GM23338 (cell line): ENCODE data around the gene DPYD. TPM values are rescaled to one million over a fixed set of nuclear protein-coding genes. Genes with fewer than 3 reads are reported as not detected.

Experiments used
- ATAC-seq: fragments of 200-7000 bp; cut with Tn5 transposase; 3 replicates; pipeline ENCODE4 v1.9.1; 2020
- DNase-seq: peaks from one replicate; pipeline ENCODE4 v3.0.0-alpha.2; 2015; ENCODE audit warnings: low spot score
- H2AFZ ChIP-seq: fragments of 200-600 bp; sonication (generic); 2 replicates; pipeline ENCODE4 v1.8.0; 2016; ENCODE audit warnings: antibody characterized with exemption, mild to moderate bottlenecking, moderate library complexity
- H3F3A ChIP-seq: fragments of 200-600 bp; sonication (generic); replicated peaks from 2 replicates; pipeline ENCODE4 v1.8.0; 2017; ENCODE audit warnings: antibody characterized with exemption, mixed run types, low read depth
- H3K27ac ChIP-seq: fragments of 200-600 bp; sonication (generic); 2 replicates; pipeline ENCODE4 v1.6.1; 2016; ENCODE audit warnings: low read depth
- H3K27me3 ChIP-seq: fragments of 200-600 bp; sonication (generic); 2 replicates; pipeline ENCODE4 v1.8.0; 2016; ENCODE audit warnings: mild to moderate bottlenecking, mixed run types, moderate library complexity; ENCODE audit not compliant: insufficient read depth
- H3K36me3 ChIP-seq: fragments of 200-600 bp; sonication (generic); 2 replicates; pipeline ENCODE4 v1.8.0; 2016; ENCODE audit warnings: mild to moderate bottlenecking; ENCODE audit not compliant: insufficient read depth
- H3K4me1 ChIP-seq: fragments of 200-600 bp; sonication (generic); 2 replicates; pipeline ENCODE4 v1.8.0; 2016; ENCODE audit warnings: mild to moderate bottlenecking, moderate library complexity; ENCODE audit not compliant: insufficient read depth
- H3K4me2 ChIP-seq: fragments of 200-600 bp; sonication (generic); 2 replicates; pipeline ENCODE4 v1.7.1; 2017; ENCODE audit warnings: mixed run types
- H3K4me3 ChIP-seq: fragments of 200-600 bp; sonication (generic); 2 replicates; pipeline ENCODE4 v1.6.1; 2016; ENCODE audit warnings: mixed run types
- H3K79me2 ChIP-seq: fragments of 200-600 bp; sonication (generic); replicated peaks from 2 replicates; pipeline ENCODE4 v1.8.0; 2017; ENCODE audit warnings: mild to moderate bottlenecking; ENCODE audit not compliant: insufficient read depth
- H3K9me2 ChIP-seq: fragments of 200-600 bp; sonication (generic); 2 replicates; pipeline ENCODE4 v1.8.0; 2017; ENCODE audit not compliant: insufficient read depth
- H4K20me1 ChIP-seq: fragments of 200-600 bp; sonication (generic); replicated peaks from 2 replicates; pipeline ENCODE4 v1.8.0; 2017; ENCODE audit warnings: mild to moderate bottlenecking; ENCODE audit not compliant: insufficient read depth
- H3K27ac Mint-ChIP-seq: 2 replicates; pipeline ENCODE4 v1.8.0; 2020; ENCODE audit warnings: inconsistent platforms, mild to moderate bottlenecking, moderate library complexity, mixed read lengths
- H3K27me3 Mint-ChIP-seq: 3 replicates; pipeline ENCODE4 v1.8.0; 2022; ENCODE audit warnings: low read depth, mild to moderate bottlenecking, moderate library complexity, mixed read lengths, inconsistent platforms; ENCODE audit not compliant: insufficient read depth, poor library complexity
- H3K36me3 Mint-ChIP-seq: 3 replicates; pipeline ENCODE4 v1.8.0; 2021; ENCODE audit warnings: low read depth, mild to moderate bottlenecking, inconsistent platforms, moderate library complexity, mixed read lengths
- H3K4me1 Mint-ChIP-seq: 3 replicates; pipeline ENCODE4 v1.8.0; 2020; ENCODE audit warnings: mild to moderate bottlenecking, inconsistent platforms, mixed read lengths
- H3K4me3 Mint-ChIP-seq: 3 replicates; pipeline ENCODE4 v1.8.0; 2021; ENCODE audit warnings: moderate library complexity, mild to moderate bottlenecking, inconsistent platforms, mixed read lengths
- H3K9me3 Mint-ChIP-seq: 3 replicates; pipeline ENCODE4 v1.8.0; 2020; ENCODE audit warnings: moderate library complexity, mild to moderate bottlenecking, inconsistent platforms, mixed read lengths
- CREB1 ChIP-seq: fragments of 250-450 bp; sonication (Bioruptor Pico); IDR thresholded peaks from 2 replicates; pipeline ENCODE4 v1.5.0; 2020; ENCODE audit warnings: low read depth, mild to moderate bottlenecking, moderate library complexity
- EZH2phosphoT487 ChIP-seq: fragments of 200-600 bp; sonication (generic); IDR thresholded peaks from one replicate; pipeline ENCODE4 v1.8.1; 2018; ENCODE audit warnings: antibody characterized with exemption; ENCODE audit not compliant: unreplicated experiment
- JUNB ChIP-seq: IDR thresholded peaks from one replicate; pipeline ENCODE4 v1.6.1; 2016; ENCODE audit warnings: antibody characterized with exemption; ENCODE audit not compliant: unreplicated experiment
- NANOG ChIP-seq: IDR thresholded peaks from 2 replicates; pipeline ENCODE4 v1.6.1; 2016; ENCODE audit warnings: antibody characterized with exemption, borderline replicate concordance
- POLR2AphosphoS5 ChIP-seq: IDR thresholded peaks from 2 replicates; pipeline ENCODE4 v1.6.1; 2016; ENCODE audit warnings: antibody characterized with exemption, low read depth
- polyA plus RNA-seq: library from polyadenylated mRNA; unstranded; fragments of >200 nt; fragmentation: Nextera tagmentation; extraction: Ambion mirVana; gene quantifications from 2 replicates; pipeline ENCODE4 v1.2.1, GENCODE V29; 2016
- total RNA-seq: library from RNA; depleted of rRNA; stranded (reverse); fragments of >200 nt; shearing (Covaris generic); gene quantifications from 2 replicates; pipeline ENCODE4 v1.2.3, GENCODE V29; 2014
- TF ChIP-seq, protein P1 (sequence below), 2 experiments: fragments of 200-600 bp in 1 of 2; sonication (generic) in 1 of 2; conservative IDR thresholded peaks; 2 replicates each; pipeline versions ENCODE4 v1.5.1 to v1.6.1; 2016 to 2017; ENCODE audit warnings: antibody characterized with exemption in 2 of 2, low read depth in 2 of 2, mild to moderate bottlenecking in 2 of 2, moderate library complexity in 1 of 2
- TF ChIP-seq, protein P2 (sequence below): fragments of 250-450 bp; sonication (Bioruptor Pico); IDR thresholded peaks from 2 replicates; pipeline ENCODE4 v1.5.0; 2020; ENCODE audit warnings: mild to moderate bottlenecking, moderate library complexity
- TF ChIP-seq, protein P3 (sequence below): IDR thresholded peaks from 2 replicates; pipeline ENCODE4 v1.6.1; 2016; ENCODE audit warnings: antibody characterized with exemption

Gene DPYD
- total and polyA plus RNA-seq, 2 experiments from 2014 or later = 0.50 to 1.6 TPM

DNA sequence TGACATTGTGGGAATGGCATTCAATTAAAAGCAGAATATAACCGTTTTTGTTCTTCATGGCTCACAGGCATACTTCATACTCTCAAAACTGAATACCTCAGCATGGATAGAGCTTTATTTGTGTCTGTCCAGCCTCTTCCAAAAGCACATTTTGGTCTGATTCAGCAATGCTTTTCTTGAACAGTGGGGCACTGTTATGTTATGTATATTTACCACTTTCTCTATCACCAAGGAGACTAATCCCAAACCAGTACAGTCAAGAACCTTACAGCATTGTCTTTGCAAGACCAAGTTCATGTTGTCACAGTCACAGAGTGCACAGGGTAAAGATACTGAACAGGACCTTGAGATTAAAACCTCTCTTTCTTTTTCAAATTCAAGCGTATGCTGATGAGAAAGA is 616.5 kb downstream of the DPYD start:
- no peaks in the 10 kb centered on the region for H3K36me3 Mint-ChIP-seq
- no peak for DNase-seq
- no peak overlapping the region for H3K4me3 Mint-ChIP-seq
- Histone ChIP-seq H3K36me3 (no peaks in the 10 kb centered on the region), H2AFZ (no peak overlapping the region), H3K27me3 (no peaks in the 10 kb centered on the region), H3K27ac (no peak overlapping the region), H3F3A (no peaks in the 10 kb centered on the region), H3K79me2 (no peaks in the 10 kb centered on the region), H3K4me1 (no peaks in the 10 kb centered on the region), H3K9me2 (no peaks in the 10 kb centered on the region), H3K4me3 (no peak overlapping the region), H4K20me1 (no peaks in the 10 kb centered on the region), H3K4me2 (no peak overlapping the region)
- H3K27ac Mint-ChIP-seq = no peak overlapping the region
- H3K4me1 Mint-ChIP-seq = peaks cover 5% of the 10 kb centered on the region; the same call in 2 of the 3 replicates
- ATAC-seq = no peak
- TF ChIP-seq NANOG (no peak), CREB1 (CRISPR knock-in tag) (no peak), JUNB (no peak), POLR2AphosphoS5 (no peak), EZH2phosphoT487 (no peak)
- TF ChIP-seq, protein P1, sequence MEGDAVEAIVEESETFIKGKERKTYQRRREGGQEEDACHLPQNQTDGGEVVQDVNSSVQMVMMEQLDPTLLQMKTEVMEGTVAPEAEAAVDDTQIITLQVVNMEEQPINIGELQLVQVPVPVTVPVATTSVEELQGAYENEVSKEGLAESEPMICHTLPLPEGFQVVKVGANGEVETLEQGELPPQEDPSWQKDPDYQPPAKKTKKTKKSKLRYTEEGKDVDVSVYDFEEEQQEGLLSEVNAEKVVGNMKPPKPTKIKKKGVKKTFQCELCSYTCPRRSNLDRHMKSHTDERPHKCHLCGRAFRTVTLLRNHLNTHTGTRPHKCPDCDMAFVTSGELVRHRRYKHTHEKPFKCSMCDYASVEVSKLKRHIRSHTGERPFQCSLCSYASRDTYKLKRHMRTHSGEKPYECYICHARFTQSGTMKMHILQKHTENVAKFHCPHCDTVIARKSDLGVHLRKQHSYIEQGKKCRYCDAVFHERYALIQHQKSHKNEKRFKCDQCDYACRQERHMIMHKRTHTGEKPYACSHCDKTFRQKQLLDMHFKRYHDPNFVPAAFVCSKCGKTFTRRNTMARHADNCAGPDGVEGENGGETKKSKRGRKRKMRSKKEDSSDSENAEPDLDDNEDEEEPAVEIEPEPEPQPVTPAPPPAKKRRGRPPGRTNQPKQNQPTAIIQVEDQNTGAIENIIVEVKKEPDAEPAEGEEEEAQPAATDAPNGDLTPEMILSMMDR (conservative IDR thresholded peaks at IDR 0.05; ENCODE audit: low read depth in 2 of 2) = no peak
- TF ChIP-seq, protein P2, sequence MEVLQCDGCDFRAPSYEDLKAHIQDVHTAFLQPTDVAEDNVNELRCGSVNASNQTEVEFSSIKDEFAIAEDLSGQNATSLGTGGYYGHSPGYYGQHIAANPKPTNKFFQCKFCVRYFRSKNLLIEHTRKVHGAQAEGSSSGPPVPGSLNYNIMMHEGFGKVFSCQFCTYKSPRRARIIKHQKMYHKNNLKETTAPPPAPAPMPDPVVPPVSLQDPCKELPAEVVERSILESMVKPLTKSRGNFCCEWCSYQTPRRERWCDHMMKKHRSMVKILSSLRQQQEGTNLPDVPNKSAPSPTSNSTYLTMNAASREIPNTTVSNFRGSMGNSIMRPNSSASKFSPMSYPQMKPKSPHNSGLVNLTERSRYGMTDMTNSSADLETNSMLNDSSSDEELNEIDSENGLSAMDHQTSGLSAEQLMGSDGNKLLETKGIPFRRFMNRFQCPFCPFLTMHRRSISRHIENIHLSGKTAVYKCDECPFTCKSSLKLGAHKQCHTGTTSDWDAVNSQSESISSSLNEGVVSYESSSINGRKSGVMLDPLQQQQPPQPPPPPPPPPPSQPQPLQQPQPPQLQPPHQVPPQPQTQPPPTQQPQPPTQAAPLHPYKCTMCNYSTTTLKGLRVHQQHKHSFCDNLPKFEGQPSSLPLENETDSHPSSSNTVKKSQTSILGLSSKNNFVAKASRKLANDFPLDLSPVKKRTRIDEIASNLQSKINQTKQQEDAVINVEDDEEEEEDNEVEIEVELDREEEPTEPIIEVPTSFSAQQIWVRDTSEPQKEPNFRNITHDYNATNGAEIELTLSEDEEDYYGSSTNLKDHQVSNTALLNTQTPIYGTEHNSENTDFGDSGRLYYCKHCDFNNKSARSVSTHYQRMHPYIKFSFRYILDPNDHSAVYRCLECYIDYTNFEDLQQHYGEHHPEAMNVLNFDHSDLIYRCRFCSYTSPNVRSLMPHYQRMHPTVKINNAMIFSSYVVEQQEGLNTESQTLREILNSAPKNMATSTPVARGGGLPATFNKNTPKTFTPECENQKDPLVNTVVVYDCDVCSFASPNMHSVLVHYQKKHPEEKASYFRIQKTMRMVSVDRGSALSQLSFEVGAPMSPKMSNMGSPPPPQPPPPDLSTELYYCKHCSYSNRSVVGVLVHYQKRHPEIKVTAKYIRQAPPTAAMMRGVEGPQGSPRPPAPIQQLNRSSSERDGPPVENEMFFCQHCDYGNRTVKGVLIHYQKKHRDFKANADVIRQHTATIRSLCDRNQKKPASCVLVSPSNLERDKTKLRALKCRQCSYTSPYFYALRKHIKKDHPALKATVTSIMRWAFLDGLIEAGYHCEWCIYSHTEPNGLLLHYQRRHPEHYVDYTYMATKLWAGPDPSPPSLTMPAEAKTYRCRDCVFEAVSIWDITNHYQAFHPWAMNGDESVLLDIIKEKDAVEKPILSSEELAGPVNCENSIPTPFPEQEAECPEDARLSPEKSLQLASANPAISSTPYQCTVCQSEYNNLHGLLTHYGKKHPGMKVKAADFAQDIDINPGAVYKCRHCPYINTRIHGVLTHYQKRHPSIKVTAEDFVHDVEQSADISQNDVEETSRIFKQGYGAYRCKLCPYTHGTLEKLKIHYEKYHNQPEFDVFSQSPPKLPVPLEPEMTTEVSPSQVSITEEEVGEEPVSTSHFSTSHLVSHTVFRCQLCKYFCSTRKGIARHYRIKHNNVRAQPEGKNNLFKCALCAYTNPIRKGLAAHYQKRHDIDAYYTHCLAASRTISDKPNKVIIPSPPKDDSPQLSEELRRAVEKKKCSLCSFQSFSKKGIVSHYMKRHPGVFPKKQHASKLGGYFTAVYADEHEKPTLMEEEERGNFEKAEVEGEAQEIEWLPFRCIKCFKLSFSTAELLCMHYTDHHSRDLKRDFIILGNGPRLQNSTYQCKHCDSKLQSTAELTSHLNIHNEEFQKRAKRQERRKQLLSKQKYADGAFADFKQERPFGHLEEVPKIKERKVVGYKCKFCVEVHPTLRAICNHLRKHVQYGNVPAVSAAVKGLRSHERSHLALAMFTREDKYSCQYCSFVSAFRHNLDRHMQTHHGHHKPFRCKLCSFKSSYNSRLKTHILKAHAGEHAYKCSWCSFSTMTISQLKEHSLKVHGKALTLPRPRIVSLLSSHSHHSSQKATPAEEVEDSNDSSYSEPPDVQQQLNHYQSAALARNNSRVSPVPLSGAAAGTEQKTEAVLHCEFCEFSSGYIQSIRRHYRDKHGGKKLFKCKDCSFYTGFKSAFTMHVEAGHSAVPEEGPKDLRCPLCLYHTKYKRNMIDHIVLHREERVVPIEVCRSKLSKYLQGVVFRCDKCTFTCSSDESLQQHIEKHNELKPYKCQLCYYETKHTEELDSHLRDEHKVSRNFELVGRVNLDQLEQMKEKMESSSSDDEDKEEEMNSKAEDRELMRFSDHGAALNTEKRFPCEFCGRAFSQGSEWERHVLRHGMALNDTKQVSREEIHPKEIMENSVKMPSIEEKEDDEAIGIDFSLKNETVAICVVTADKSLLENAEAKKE (CRISPR knock-in tag) = no peak
- TF ChIP-seq, protein P3, sequence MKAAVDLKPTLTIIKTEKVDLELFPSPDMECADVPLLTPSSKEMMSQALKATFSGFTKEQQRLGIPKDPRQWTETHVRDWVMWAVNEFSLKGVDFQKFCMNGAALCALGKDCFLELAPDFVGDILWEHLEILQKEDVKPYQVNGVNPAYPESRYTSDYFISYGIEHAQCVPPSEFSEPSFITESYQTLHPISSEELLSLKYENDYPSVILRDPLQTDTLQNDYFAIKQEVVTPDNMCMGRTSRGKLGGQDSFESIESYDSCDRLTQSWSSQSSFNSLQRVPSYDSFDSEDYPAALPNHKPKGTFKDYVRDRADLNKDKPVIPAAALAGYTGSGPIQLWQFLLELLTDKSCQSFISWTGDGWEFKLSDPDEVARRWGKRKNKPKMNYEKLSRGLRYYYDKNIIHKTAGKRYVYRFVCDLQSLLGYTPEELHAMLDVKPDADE = no peak
- no peaks in the 10 kb centered on the region for H3K9me3 Mint-ChIP-seq
- H3K27me3 Mint-ChIP-seq = no peaks in the 10 kb centered on the region
